Heart left ventricle (tissue), 16 donors: Measurements from ENCODE around the gene ZNF584. TPM values are rescaled to one million over a fixed set of nuclear protein-coding genes. Genes with fewer than 3 reads are reported as not detected.

Source experiments
- ATAC-seq, 4 donors: fragments of 200-7000 bp; cut with Tn5 transposase; one replicate each; pipeline ENCODE4 v1.9.1; 2020 to 2022; ENCODE audit warnings: moderate library complexity in 4 of 4, mild to moderate bottlenecking in 3 of 4, moderate number of reproducible peaks in 1 of 4
- DNase-seq, 5 donors: peaks; one replicate each; pipeline ENCODE4 v3.0.0-alpha.2; 2020
- H3K27ac ChIP-seq, 12 donors: fragments of 200-600 bp; sonication (generic) in 4 of 12; one replicate each; pipeline versions ENCODE4 v1.5.0 to v1.8.0; 2016 to 2022; ENCODE audit warnings: mild to moderate bottlenecking in 2 of 12
- H3K27me3 ChIP-seq, 9 donors: fragments of 200-600 bp; sonication (generic) in 2 of 9; one replicate each; pipeline versions ENCODE4 v1.5.1 to v1.8.0; 2016 to 2022; ENCODE audit warnings: mild to moderate bottlenecking in 3 of 9
- H3K36me3 ChIP-seq, 9 donors: fragments of 200-600 bp; sonication (generic) in 2 of 9; one replicate each; pipeline versions ENCODE4 v1.5.0 to v1.8.0; 2018 to 2022; ENCODE audit warnings: mild to moderate bottlenecking in 2 of 9
- H3K4me1 ChIP-seq, 12 donors: fragments of 200-600 bp; sonication (generic) in 4 of 12; one replicate each; pipeline versions ENCODE4 v1.5.0 to v1.8.0; 2016 to 2022; ENCODE audit warnings: mild to moderate bottlenecking in 3 of 12
- H3K4me3 ChIP-seq, 12 donors: fragments of 200-600 bp; sonication (generic) in 4 of 12; one replicate each; pipeline versions ENCODE4 v1.5.0 to v1.8.0; 2017 to 2022; ENCODE audit warnings: mild to moderate bottlenecking in 9 of 12, moderate library complexity in 4 of 12
- H3K9me3 ChIP-seq, 12 donors: fragments of 200-600 bp; sonication (generic) in 4 of 12; one replicate each; pipeline versions ENCODE4 v1.5.0 to v1.8.0; 2016 to 2022; ENCODE audit warnings: mild to moderate bottlenecking in 1 of 12
- POLR2A ChIP-seq, 2 donors: fragments of 450-650 bp; IDR thresholded peaks; one replicate each; pipeline ENCODE4 v1.6.1; 2017; ENCODE audit warnings: antibody characterized with exemption in 2 of 2, mild to moderate bottlenecking in 2 of 2, moderate library complexity in 2 of 2
- WGBS, 4 donors: extraction: QIAGEN DNeasy Blood & Tissue Kit in 2 of 4; methylation state at CpG; one replicate each; pipeline versions ENCODE4 v1.1.5 to v1.1.7; 2013 to 2018; 5-methylcytosine and 5-hydroxymethylcytosine counted together
- intact Hi-C, 10 donors: fragments of 100-400 bp; cut with DNase I; formaldehyde crosslinking; loops; one replicate each; pipeline versions ENCODE4 v1.11.1 to v1.14.2; 2022
- polyA plus RNA-seq, 2 donors: library from polyadenylated mRNA; stranded (reverse); fragments of 200-250 nt; gene quantifications; one replicate each; pipeline ENCODE4 v1.2.3, GENCODE V29; 2013
- total RNA-seq, 9 donors: library from RNA; depleted of rRNA in 2 of 9; stranded (reverse); fragments of >200 nt in 2 of 9; fragmentation: NEBNext Ultra II Directional in 3 of 9; extraction: Animal tissue kit (Norgen Biotek cat#: 25700) in 3 of 9; gene quantifications; one replicate each; pipeline versions ENCODE4 v1.1.0 to v1.2.4, GENCODE V29; 2016 to 2023
- TF ChIP-seq, protein P1 (sequence below), 12 donors: fragments of 200-600 bp; sonication (generic) in 4 of 12; IDR thresholded peaks; one replicate each; pipeline versions ENCODE4 v1.5.0 to v1.8.0; 2018 to 2022; ENCODE audit warnings: antibody characterized with exemption in 12 of 12, mild to moderate bottlenecking in 5 of 12
- donor health status: ischemic (EF 13 %, LVEDD 7.1; RV severe dilation, severe dysfunction).
- donor health status: healthy with polysubstance abuse.
- donor health status: DM: no; HTN: yes; CAD: no.
- donor health status: DM: no; HTN: no; CAD: no.
- donor health status: ischemic (EF 25% LVEDD 6.9; RV normal size, moderate dysfunction).
- donor health status: ischemic (EF 25% LVEDD 5.7; RV mildly dilated, moderate dysfunction).
- donor health status: healthy.
- donor health status: DM: yes; HTN: yes; CAD: no.
- donor health status: ischemic (EF 35%, LVEDD 5.7; RV mildly dilated, moderate dysfunction).
- donor health status: nonischemic (EF 11% LVEDD 7.7; RV severe dilation, severe dysfunction).
- donor health status: DM: yes; HTN: yes; CAD: no.
- donor health status: PGD.
- donor health status: ischemic (EF 29% LVEDD 5.4; RV normal size, mild dysfunction).
- donor health status: nonischemic (EF 23%, LVEDD 6.1; RV moderate dilation, normal function).

Gene ZNF584
- total and polyA plus RNA-seq, 11 donors, result 6.1 to 31.4 (median 16.9) TPM

GRCh38 chr19:58450856-58451357 lies 42.5 kb downstream of the ZNF584 start:
- DNase-seq (no peak), ATAC-seq (no peak)
- 6 to 8% (median 8%) methylated on average over 11 of the region's 11 CpGs for WGBS, 4 donors
- peak overlapping the region; percentile 58 to 97 (median 85) for H3K4me3 ChIP-seq
- H3K9me3 ChIP-seq, result peaks cover 0 to 9% (median 0%) of the 10 kb centered on the region in 12 donors
- intact Hi-C loops, result loop anchor here in 2 of 10 donors (1.0 kb wide), 1 partner anchor 11 kb away; the partner anchor contains the start of gene ZNF132 (in 2 of the 2)
- peak overlapping the region in 1 of 12 donors; percentile 65 for H3K27ac ChIP-seq
- H3K4me1 ChIP-seq, result peaks cover 0 to 10% (median 6%) of the 10 kb centered on the region in 12 donors
- H3K36me3 ChIP-seq, result peaks cover 0 to 16% (median 3%) of the 10 kb centered on the region in 9 donors
- no peak for TF ChIP-seq POLR2A (IDR thresholded peaks at IDR 0.05)
- TF ChIP-seq, protein P1, sequence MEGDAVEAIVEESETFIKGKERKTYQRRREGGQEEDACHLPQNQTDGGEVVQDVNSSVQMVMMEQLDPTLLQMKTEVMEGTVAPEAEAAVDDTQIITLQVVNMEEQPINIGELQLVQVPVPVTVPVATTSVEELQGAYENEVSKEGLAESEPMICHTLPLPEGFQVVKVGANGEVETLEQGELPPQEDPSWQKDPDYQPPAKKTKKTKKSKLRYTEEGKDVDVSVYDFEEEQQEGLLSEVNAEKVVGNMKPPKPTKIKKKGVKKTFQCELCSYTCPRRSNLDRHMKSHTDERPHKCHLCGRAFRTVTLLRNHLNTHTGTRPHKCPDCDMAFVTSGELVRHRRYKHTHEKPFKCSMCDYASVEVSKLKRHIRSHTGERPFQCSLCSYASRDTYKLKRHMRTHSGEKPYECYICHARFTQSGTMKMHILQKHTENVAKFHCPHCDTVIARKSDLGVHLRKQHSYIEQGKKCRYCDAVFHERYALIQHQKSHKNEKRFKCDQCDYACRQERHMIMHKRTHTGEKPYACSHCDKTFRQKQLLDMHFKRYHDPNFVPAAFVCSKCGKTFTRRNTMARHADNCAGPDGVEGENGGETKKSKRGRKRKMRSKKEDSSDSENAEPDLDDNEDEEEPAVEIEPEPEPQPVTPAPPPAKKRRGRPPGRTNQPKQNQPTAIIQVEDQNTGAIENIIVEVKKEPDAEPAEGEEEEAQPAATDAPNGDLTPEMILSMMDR (IDR thresholded peaks at IDR 0.05), result no peak
- H3K27me3 ChIP-seq, result peaks cover 0 to 11% (median 0%) of the 10 kb centered on the region in 9 donors

DNA sequence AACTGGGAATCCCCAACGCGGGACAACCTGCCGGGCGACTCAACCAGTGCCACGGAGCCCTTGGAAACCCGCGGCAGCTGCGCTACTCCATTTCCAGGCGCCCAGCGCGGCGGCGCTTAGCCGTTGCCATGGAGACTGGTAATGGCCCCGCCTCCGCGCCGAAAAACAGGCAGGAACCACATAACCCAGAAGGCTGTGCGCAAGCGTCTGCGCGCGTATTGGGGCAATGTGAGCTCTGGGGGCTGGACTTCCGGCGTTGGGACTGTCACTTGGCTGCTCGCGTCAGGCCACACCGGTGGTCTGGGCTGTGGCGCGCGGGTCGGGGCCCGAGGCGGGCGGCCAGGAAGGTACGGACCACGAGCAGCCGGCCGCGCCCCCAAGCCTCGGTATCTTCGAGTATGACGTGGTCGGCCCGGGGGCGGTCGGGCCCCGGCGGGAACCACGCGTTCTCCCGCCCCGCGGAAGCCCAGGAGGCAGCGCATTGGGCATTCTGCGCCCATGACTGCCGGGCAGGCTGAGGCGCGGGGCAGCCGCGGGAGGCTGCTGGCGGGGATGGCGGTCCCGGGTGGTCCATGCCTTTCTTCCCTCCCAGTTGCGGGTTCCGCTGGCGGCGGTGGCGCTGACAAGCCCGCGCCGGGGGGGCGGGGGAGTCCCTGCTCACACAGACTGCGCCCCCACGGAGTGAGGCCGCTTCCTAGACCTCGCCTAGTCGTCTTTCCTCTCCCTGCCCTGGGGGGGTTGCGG lies 43.1 kb downstream of the ZNF584 start, which contains the start of gene ZNF324B:
ZNF324B (plus strand) TSS at position 265 of the 744 bp plus-strand sequence. CDS start 2,080 bp downstream, outside the sequence.
- Histone ChIP-seq H3K4me1 (peaks cover 0 to 10% (median 6%) of the 10 kb centered on the region in 12 donors), H3K4me3 (peak within 1 kb of the TSS; percentile 58 to 97 (median 85)), H3K27me3 (peaks cover 0 to 11% (median 0%) of the 10 kb centered on the region in 9 donors), H3K9me3 (peaks cover 0 to 9% (median 0%) of the 10 kb centered on the region in 12 donors), H3K27ac (peak within 1 kb of the TSS in 10 of 12 donors; percentile 12 to 78 (median 62)), H3K36me3 (peaks cover 0 to 22% (median 4%) of the 10 kb centered on the region in 9 donors)
- ATAC-seq (peak; percentile 94 to 100 (median 98)), DNase-seq (peak; percentile 95 to 98 (median 97))
- TF ChIP-seq, protein P1 (IDR thresholded peaks at IDR 0.05), result no peak
- TF ChIP-seq POLR2A (IDR thresholded peaks at IDR 0.05), result peak in 1 of 2 donors; percentile 80
- WGBS, 4 donors, result 0 to 1% (median 0%) methylated on average over 24 to 79 of the region's 79 CpGs
- intact Hi-C loops, result loop anchor here in 2 of 10 donors (1.0 kb wide), 1 partner anchor 11 kb away; the partner anchor contains the start of gene ZNF132 (in 2 of the 2)

DNA sequence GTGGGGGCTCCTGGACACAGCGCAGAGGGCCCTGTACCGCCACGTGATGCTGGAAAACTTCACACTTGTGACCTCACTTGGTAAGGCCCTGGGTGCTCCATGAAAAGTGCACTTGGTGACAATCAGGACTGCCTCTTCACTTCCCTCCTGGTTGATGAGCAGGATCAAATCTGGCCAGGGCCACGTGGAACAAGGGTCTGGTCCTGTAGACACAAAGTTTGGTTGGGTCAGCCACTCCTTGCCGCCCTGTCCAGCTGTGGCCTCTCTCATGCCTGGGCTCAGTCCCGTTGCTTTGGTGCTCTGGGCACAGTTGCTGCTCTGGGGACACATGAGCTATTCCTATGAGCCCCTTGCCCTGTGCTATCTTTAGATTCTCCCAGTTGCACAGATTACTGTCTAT lies 45.3 kb downstream of the ZNF584 start:
- peaks cover 0 to 9% (median 0%) of the 10 kb centered on the region in 9 donors for H3K27me3 ChIP-seq
- H3K36me3 ChIP-seq, result peaks cover 0 to 31% (median 13%) of the 10 kb centered on the region in 9 donors
- WGBS, 4 donors, result 88 to 100% (median 92%) methylated on average over 5 to 6 of the region's 6 CpGs
- peaks cover 0 to 5% (median 0%) of the 10 kb centered on the region in 12 donors for H3K9me3 ChIP-seq
- H3K4me3 ChIP-seq, result no peak overlapping the region
- TF ChIP-seq POLR2A (IDR thresholded peaks at IDR 0.05), result no peak
- TF ChIP-seq, protein P1 (IDR thresholded peaks at IDR 0.05), result no peak
- peaks cover 0 to 10% (median 6%) of the 10 kb centered on the region in 12 donors for H3K4me1 ChIP-seq
- H3K27ac ChIP-seq, result no peak overlapping the region
- intact Hi-C loops, result no loop called here
- ATAC-seq (no peak), DNase-seq (no peak)

DNA sequence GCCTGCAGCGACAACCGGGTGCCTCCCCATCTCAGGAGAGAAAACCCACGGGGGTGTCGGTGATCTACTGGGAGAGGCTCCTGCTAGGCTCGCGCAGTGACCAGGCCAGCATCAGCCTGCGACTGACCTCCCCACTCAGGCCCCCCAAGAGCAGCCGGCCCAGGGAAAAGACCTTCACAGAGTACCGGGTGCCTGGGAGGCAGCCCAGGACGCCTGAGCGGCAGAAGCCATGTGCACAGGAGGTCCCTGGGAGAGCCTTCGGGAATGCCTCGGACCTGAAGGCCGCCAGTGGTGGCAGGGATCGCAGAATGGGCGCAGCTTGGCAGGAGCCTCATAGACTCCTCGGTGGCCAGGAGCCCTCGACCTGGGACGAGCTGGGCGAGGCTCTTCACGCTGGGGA lies 46.9 kb downstream of the ZNF584 start:
- Histone ChIP-seq H3K36me3 (peaks cover 0 to 31% (median 13%) of the 10 kb centered on the region in 9 donors), H3K4me3 (no peak overlapping the region), H3K9me3 (no peaks in the 10 kb centered on the region), H3K27ac (no peak overlapping the region), H3K27me3 (no peaks in the 10 kb centered on the region), H3K4me1 (peaks cover 0 to 10% (median 6%) of the 10 kb centered on the region in 12 donors)
- DNase-seq (no peak), ATAC-seq (no peak)
- WGBS, 4 donors, result 94 to 100% (median 96%) methylated on average over 6 to 21 of the region's 21 CpGs
- intact Hi-C loops, result no loop called here
- no peak for TF ChIP-seq POLR2A (IDR thresholded peaks at IDR 0.05)
- TF ChIP-seq, protein P1 (IDR thresholded peaks at IDR 0.05), result no peak
